Sigmoid colon (tissue), 7 donors: ENCODE data around the gene MTOR. TPM values are rescaled to one million over a fixed set of nuclear protein-coding genes. Genes with fewer than 3 reads are reported as not detected.

Experiments
- DNase-seq: peaks from one replicate; pipeline ENCODE4 v3.0.0-alpha.2; 2019
- H3K27ac ChIP-seq, 4 donors: fragments of 200-600 bp; sonication (generic); one replicate each; pipeline ENCODE4 v1.5.1; 2016 to 2019; ENCODE audit warnings: mild to moderate bottlenecking in 1 of 4
- H3K27me3 ChIP-seq, 3 donors: fragments of 200-600 bp; sonication (generic); one replicate each; pipeline ENCODE4 v1.5.1; 2019; ENCODE audit warnings: mild to moderate bottlenecking in 1 of 3
- H3K36me3 ChIP-seq, 4 donors: fragments of 200-600 bp; sonication (generic); one replicate each; pipeline ENCODE4 v1.5.1; 2016 to 2019
- H3K4me1 ChIP-seq, 4 donors: fragments of 200-600 bp; sonication (generic); one replicate each; pipeline ENCODE4 v1.5.1; 2017 to 2019
- H3K4me3 ChIP-seq, 4 donors: fragments of 200-600 bp; sonication (generic); one replicate each; pipeline ENCODE4 v1.5.1; 2017 to 2019; ENCODE audit warnings: mild to moderate bottlenecking in 2 of 4, moderate library complexity in 1 of 4
- H3K9me3 ChIP-seq, 4 donors: fragments of 200-600 bp in 3 of 4; sonication (generic) in 3 of 4; one replicate each; pipeline versions ENCODE4 v1.5.1 to v1.6.1; 2013 to 2019
- CTCF ChIP-seq, 4 experiments: fragments of 450-650 bp in 3 of 4; fragments of 200-600 bp in 1 of 4; IDR thresholded peaks; one replicate each; pipeline ENCODE4 v1.5.1; 2016 to 2019; ENCODE audit warnings: antibody characterized with exemption in 4 of 4, mild to moderate bottlenecking in 3 of 4, moderate library complexity in 2 of 4
- EP300 ChIP-seq, 4 donors: sonication (generic); formaldehyde crosslinking; IDR thresholded peaks; one replicate each; pipeline ENCODE4 v1.6.1; 2017; ENCODE audit warnings: antibody characterized with exemption in 4 of 4
- POLR2A ChIP-seq, 2 donors: fragments of 450-650 bp; IDR thresholded peaks; one replicate each; pipeline ENCODE4 v1.6.1; 2016; ENCODE audit warnings: antibody characterized with exemption in 2 of 2, mild to moderate bottlenecking in 2 of 2, moderate library complexity in 2 of 2
- POLR2AphosphoS5 ChIP-seq, 4 donors: sonication (generic); formaldehyde crosslinking; IDR thresholded peaks; one replicate each; pipeline ENCODE4 v1.6.1; 2017; ENCODE audit warnings: antibody characterized with exemption in 4 of 4
- WGBS, 2 donors: extraction: QIAGEN DNeasy Blood & Tissue Kit; methylation state at CpG; one replicate each; pipeline ENCODE4 v1.1.7; 2013; 5-methylcytosine and 5-hydroxymethylcytosine counted together
- intact Hi-C: fragments of 100-400 bp; cut with DNase I; formaldehyde crosslinking; loops from one replicate; pipeline ENCODE4 v1.15.1; 2023
- polyA plus RNA-seq, 3 donors: library from polyadenylated mRNA; stranded (reverse); fragments of 200-250 nt; gene quantifications; one replicate each; pipeline ENCODE4 v1.2.3, GENCODE V29; 2013
- total RNA-seq, 4 donors: library from RNA; depleted of rRNA; stranded (reverse); fragments of >200 nt; gene quantifications; one replicate each; pipeline ENCODE4 v1.1.0, GENCODE V29; 2016
- donor health status: healthy with polysubstance abuse.
- donor health status: Bipolar disorder and iron deficiency.
- donor health status: healthy.

Gene MTOR
- total and polyA plus RNA-seq, 7 donors, result 7.6 to 38.1 (median 25.2) TPM

- peaks cover 36 to 100% (median 71%) of the 10 kb centered on the region in 4 donors for H3K36me3 ChIP-seq
Observed at GRCh38 chr1:11233208-11233607, 29.1 kb downstream of the MTOR start.

GRCh38 chr1:11229203-11229602, 33.1 kb downstream of the MTOR start:
- Histone ChIP-seq H3K4me1 (no peaks in the 10 kb centered on the region), H3K27me3 (no peaks in the 10 kb centered on the region), H3K27ac (no peak overlapping the region), H3K36me3 (peaks cover 38 to 98% (median 67%) of the 10 kb centered on the region in 4 donors), H3K4me3 (no peak overlapping the region), H3K9me3 (no peaks in the 10 kb centered on the region)
- no peak for DNase-seq
- TF ChIP-seq POLR2A (IDR thresholded peaks at IDR 0.05) (no peak), POLR2AphosphoS5 (IDR thresholded peaks at IDR 0.05) (no peak), EP300 (IDR thresholded peaks at IDR 0.05) (no peak)
- WGBS, 2 donors, result 81 to 91% methylated on average over 4 of the region's 4 CpGs
- intact Hi-C loops, result no loop called here

More at GRCh38 chr1:11233208-11233607, 29.1 kb downstream of the MTOR start:
- no peak for TF ChIP-seq POLR2A (IDR thresholded peaks at IDR 0.05)
- no peak for TF ChIP-seq CTCF (IDR thresholded peaks at IDR 0.05)
- no peak for TF ChIP-seq EP300 (IDR thresholded peaks at IDR 0.05)
- no peak for TF ChIP-seq POLR2AphosphoS5 (IDR thresholded peaks at IDR 0.05)
- no peak overlapping the region for H3K27ac ChIP-seq
- H3K4me3 ChIP-seq, result no peak overlapping the region
- no peak for DNase-seq
- peaks cover 0 to 7% (median 6%) of the 10 kb centered on the region in 4 donors for H3K4me1 ChIP-seq
- 95 to 98% methylated on average over 2 of the region's 2 CpGs for WGBS, 2 donors
- intact Hi-C loops, result no loop called here
- H3K9me3 ChIP-seq, result no peaks in the 10 kb centered on the region
- H3K27me3 ChIP-seq, result no peaks in the 10 kb centered on the region

- no peaks in the 10 kb centered on the region for H3K9me3 ChIP-seq
- intact Hi-C loops, result no loop called here
- no peak overlapping the region for H3K27ac ChIP-seq
- 93 to 95% methylated on average over 10 of the region's 10 CpGs for WGBS, 2 donors
- no peak overlapping the region for H3K4me3 ChIP-seq
- DNase-seq, result no peak
- TF ChIP-seq POLR2AphosphoS5 (IDR thresholded peaks at IDR 0.05), result no peak
- TF ChIP-seq POLR2A (IDR thresholded peaks at IDR 0.05), result no peak
- peaks cover 24 to 89% (median 51%) of the 10 kb centered on the region in 4 donors for H3K36me3 ChIP-seq
- H3K27me3 ChIP-seq, result no peaks in the 10 kb centered on the region
- no peaks in the 10 kb centered on the region for H3K4me1 ChIP-seq
Observed at GRCh38 chr1:11227106-11228077, 35.0 kb downstream of the MTOR start.

- no peak overlapping the region for H3K4me3 ChIP-seq
- WGBS, 2 donors, result 96 to 97% methylated on average over 1 of the region's 1 CpG
- no peaks in the 10 kb centered on the region for H3K9me3 ChIP-seq
- no peaks in the 10 kb centered on the region for H3K4me1 ChIP-seq
- TF ChIP-seq POLR2A (IDR thresholded peaks at IDR 0.05) (no peak), POLR2AphosphoS5 (IDR thresholded peaks at IDR 0.05) (no peak), CTCF (IDR thresholded peaks at IDR 0.05) (no peak), EP300 (IDR thresholded peaks at IDR 0.05) (no peak)
- H3K36me3 ChIP-seq, result peaks cover 28 to 89% (median 45%) of the 10 kb centered on the region in 4 donors
- no peak overlapping the region for H3K27ac ChIP-seq
- no peak for DNase-seq
- intact Hi-C loops, result no loop called here
- no peaks in the 10 kb centered on the region for H3K27me3 ChIP-seq
Observed at GRCh38 chr1:11216074-11216473, 46.3 kb downstream of the MTOR start.

- DNase-seq, result no peak
- WGBS, 2 donors, result 82 to 90% methylated on average over 2 of the region's 2 CpGs
- Histone ChIP-seq H3K4me3 (no peak overlapping the region), H3K9me3 (no peaks in the 10 kb centered on the region), H3K4me1 (no peaks in the 10 kb centered on the region), H3K36me3 (peaks cover 31 to 92% (median 50%) of the 10 kb centered on the region in 4 donors), H3K27ac (no peak overlapping the region), H3K27me3 (no peaks in the 10 kb centered on the region)
- TF ChIP-seq POLR2A (IDR thresholded peaks at IDR 0.05) (no peak), EP300 (IDR thresholded peaks at IDR 0.05) (no peak), CTCF (IDR thresholded peaks at IDR 0.05) (no peak)
- intact Hi-C loops, result no loop called here
Observed at GRCh38 chr1:11215381-11216005, 46.9 kb downstream of the MTOR start.
